Activated B cell treated with CpG ODN at 0.5 μM for 24 hours (primary cell): ENCODE data around the gene EDC4. TPM values are rescaled to one million over a fixed set of nuclear protein-coding genes. Genes with fewer than 3 reads are reported as not detected.

Source experiments
- ATAC-seq: fragments of 200-7000 bp; cut with Tn5 transposase; one replicate; pipeline ENCODE4 v1.10.0; 2021; ENCODE audit warnings: low read depth, mild to moderate bottlenecking, moderate library complexity
- CTCF ChIA-PET: fragments of 350-600 bp; sonication (Branson Sonifier 250); formaldehyde crosslinking; loops from one replicate; lab custom pipeline; 2021; ENCODE audit warnings: antibody characterized with exemption; lab: Charles Lee
- POLR2A ChIA-PET: fragments of 350-600 bp; sonication (Branson Sonifier 250); formaldehyde crosslinking; loops from one replicate; lab custom pipeline; 2021; ENCODE audit warnings: antibody characterized with exemption; lab: Charles Lee
- DNase-seq: peaks from one replicate; pipeline ENCODE4 v3.0.0; 2022
- H3K27ac Mint-ChIP-seq: one replicate; pipeline ENCODE4 v1.8.0; 2020; ENCODE audit warnings: mixed read lengths
- H3K27me3 Mint-ChIP-seq: one replicate; pipeline ENCODE4 v1.8.0; 2021; ENCODE audit warnings: mixed read lengths
- H3K36me3 Mint-ChIP-seq: one replicate; pipeline ENCODE4 v1.8.0; 2021; ENCODE audit warnings: low read depth, mixed read lengths
- H3K4me1 Mint-ChIP-seq: one replicate; pipeline ENCODE4 v1.8.0; 2021; ENCODE audit warnings: mixed read lengths
- H3K4me3 Mint-ChIP-seq: one replicate; pipeline ENCODE4 v1.8.0; 2020; ENCODE audit warnings: mild to moderate bottlenecking, mixed read lengths
- H3K9me3 Mint-ChIP-seq: one replicate; pipeline ENCODE4 v1.8.0; 2020; ENCODE audit warnings: mixed read lengths
- intact Hi-C: fragments of 100-400 bp; cut with micrococcal nuclease; formaldehyde crosslinking; loops from one replicate; pipeline ENCODE4 v1.15.1; 2024
- total RNA-seq: library from RNA; stranded (reverse); gene quantifications from 2 replicates; pipeline ENCODE4 v1.2.3, GENCODE V29; 2022
- TF ChIP-seq, protein P1 (sequence below): fragments of 200-600 bp; IDR thresholded peaks from one replicate; pipeline ENCODE4 v1.8.0; 2022; ENCODE audit warnings: antibody characterized with exemption, mild to moderate bottlenecking

EDC4 gene
- total RNA-seq, 1 donor from 2014 or later: 71.5 TPM

DNA sequence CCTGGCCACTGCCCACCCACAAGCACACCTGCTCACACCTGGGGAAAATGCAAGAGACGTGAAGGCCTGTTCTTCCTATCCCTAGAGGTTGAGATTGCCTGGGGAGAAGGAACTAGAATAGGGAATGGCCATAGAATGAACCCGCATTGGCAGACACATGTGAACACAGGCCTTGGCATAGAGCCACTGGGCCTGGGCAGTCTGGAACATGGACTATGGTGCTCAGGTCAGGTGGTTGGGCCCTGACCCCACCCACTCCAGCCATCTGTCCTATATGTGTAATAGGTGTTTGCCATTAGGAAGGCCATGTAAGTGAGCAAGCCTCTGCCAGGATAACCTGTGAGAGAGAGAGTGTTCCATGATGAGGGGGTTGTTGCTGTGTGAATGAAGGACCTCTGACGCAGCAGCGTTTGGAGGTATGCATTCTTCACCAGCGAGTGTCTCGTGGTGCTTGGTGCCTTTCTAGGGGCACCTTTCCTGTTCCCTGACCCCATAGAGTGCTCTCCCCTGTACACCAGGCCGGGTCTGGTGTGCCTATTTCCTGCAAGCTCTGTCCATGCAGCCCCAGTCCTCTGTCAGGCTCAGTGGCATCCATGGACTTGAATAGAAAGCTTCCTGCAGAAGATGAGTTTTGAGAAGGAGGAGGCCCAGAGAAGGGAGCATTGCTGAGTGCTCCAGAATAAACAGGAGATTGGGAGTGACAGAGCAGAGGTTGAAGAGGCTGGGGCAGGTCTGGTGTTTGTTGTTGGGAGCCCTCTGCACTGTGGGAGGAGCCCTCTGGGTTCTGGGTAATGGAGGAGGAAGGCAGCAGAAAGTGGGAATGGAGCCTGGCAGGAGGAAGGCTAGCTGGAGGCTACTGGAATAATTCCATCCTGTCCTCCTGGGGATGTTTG is 43.2 kb downstream of the EDC4 start:
- DNase-seq (no peak), ATAC-seq (no peak)
- TF ChIP-seq, protein P1, sequence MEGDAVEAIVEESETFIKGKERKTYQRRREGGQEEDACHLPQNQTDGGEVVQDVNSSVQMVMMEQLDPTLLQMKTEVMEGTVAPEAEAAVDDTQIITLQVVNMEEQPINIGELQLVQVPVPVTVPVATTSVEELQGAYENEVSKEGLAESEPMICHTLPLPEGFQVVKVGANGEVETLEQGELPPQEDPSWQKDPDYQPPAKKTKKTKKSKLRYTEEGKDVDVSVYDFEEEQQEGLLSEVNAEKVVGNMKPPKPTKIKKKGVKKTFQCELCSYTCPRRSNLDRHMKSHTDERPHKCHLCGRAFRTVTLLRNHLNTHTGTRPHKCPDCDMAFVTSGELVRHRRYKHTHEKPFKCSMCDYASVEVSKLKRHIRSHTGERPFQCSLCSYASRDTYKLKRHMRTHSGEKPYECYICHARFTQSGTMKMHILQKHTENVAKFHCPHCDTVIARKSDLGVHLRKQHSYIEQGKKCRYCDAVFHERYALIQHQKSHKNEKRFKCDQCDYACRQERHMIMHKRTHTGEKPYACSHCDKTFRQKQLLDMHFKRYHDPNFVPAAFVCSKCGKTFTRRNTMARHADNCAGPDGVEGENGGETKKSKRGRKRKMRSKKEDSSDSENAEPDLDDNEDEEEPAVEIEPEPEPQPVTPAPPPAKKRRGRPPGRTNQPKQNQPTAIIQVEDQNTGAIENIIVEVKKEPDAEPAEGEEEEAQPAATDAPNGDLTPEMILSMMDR: no peak
- peaks cover 4% of the 10 kb centered on the region for H3K4me1 Mint-ChIP-seq
- H3K27ac Mint-ChIP-seq: no peak overlapping the region
- CTCF ChIA-PET: interaction anchor here (1.6 kb wide), 1 partner anchor 32 kb away, joined by 5 read pairs; no protein-coding TSS in a partner anchor
- H3K36me3 Mint-ChIP-seq: peaks cover 39% of the 10 kb centered on the region
- no peak overlapping the region for H3K4me3 Mint-ChIP-seq
- intact Hi-C loops: no loop called here
- POLR2A ChIA-PET: interaction anchor here (0.7 kb wide), 1 partner anchor 19 kb away, joined by 5 read pairs; no protein-coding TSS in a partner anchor
- no peaks in the 10 kb centered on the region for H3K9me3 Mint-ChIP-seq
- H3K27me3 Mint-ChIP-seq: no peaks in the 10 kb centered on the region

- Mint-ChIP-seq H3K4me1 (peaks cover 4% of the 10 kb centered on the region), H3K4me3 (no peak overlapping the region), H3K27me3 (no peaks in the 10 kb centered on the region), H3K27ac (no peak overlapping the region), H3K9me3 (no peaks in the 10 kb centered on the region), H3K36me3 (peaks cover 36% of the 10 kb centered on the region)
- TF ChIP-seq, protein P1: no peak
- no peak for DNase-seq
- POLR2A ChIA-PET: no interaction called here
- intact Hi-C loops: no loop called here
- CTCF ChIA-PET: no interaction called here
- no peak for ATAC-seq
These were observed 44.4 kb downstream of the EDC4 start for GRCh38 chr16:67917140-67917851.

DNA sequence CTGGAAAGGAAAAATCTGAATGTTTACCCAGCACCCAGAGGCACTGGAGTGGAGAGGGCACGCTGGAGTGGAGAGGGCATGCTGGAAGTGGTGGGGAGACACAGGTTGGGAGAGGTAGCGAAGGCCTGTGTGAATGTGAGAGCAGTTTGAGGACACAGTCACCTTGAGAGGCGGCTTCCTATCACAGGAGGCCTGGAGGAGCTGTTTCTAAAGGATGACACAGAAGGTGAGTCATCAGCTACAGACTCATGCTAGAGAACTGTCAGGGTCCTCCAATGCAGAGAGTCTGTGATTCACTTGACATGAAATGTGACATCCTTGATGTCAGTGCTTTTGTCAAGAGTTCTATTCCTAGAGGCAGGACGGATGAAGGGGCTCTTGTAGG is 45.0 kb downstream of the EDC4 start:
- no peak for DNase-seq
- Mint-ChIP-seq H3K4me1 (peaks cover 4% of the 10 kb centered on the region), H3K27ac (no peak overlapping the region), H3K4me3 (no peak overlapping the region), H3K9me3 (no peaks in the 10 kb centered on the region), H3K36me3 (peaks cover 38% of the 10 kb centered on the region), H3K27me3 (no peaks in the 10 kb centered on the region)
- ChIA-PET CTCF (no interaction called here), POLR2A (no interaction called here)
- ATAC-seq: peak; percentile 50
- TF ChIP-seq, protein P1: no peak
- intact Hi-C loops: no loop called here

DNA sequence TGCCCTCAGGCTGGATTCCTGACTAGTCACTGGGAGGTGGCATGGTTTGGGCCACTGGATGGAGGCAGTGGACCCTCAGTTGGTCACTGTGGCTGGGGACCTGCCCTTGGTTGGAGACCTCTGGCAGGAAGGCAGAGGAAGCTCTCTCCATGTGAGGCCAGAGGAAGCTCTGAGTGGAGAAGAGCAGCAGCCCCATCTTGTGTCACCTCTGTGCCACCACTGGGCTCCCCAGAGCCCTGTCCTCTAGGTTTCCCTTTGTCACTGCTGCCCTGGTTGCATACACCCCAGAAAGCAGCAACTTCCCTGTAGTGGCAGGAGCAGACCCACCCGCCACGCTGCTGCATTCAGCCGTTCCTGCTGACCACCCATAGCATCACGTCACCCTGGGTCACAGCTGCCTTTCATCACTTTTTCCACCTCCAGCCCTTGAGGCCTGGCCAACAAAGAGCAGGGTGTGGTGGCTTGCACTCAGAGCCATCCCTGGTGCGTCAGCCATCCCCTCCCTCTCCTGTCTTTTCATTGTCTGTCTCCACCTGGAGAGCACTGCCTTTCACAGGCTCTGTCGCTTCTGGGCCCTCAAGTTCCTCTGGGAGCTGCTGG is 46.9 kb downstream of the EDC4 start:
- Mint-ChIP-seq H3K36me3 (peaks cover 39% of the 10 kb centered on the region), H3K4me3 (no peak overlapping the region), H3K27ac (no peak overlapping the region), H3K4me1 (peaks cover 6% of the 10 kb centered on the region), H3K9me3 (no peaks in the 10 kb centered on the region), H3K27me3 (no peaks in the 10 kb centered on the region)
- TF ChIP-seq, protein P1: no peak
- DNase-seq (no peak), ATAC-seq (no peak)
- intact Hi-C loops: no loop called here
- ChIA-PET POLR2A (no interaction called here), CTCF (interaction anchor here (1.5 kb wide), 1 partner anchor 36 kb away, joined by 5 read pairs; no protein-coding TSS in a partner anchor)
